ENCODE results near the gene ADGRL1. TPM values are rescaled to one million over a fixed set of nuclear protein-coding genes. Genes with fewer than 3 reads are reported as not detected.

Gene ADGRL1
- total RNA-seq, 1 experiment from 2014 or later: 26.5 TPM

DNA sequence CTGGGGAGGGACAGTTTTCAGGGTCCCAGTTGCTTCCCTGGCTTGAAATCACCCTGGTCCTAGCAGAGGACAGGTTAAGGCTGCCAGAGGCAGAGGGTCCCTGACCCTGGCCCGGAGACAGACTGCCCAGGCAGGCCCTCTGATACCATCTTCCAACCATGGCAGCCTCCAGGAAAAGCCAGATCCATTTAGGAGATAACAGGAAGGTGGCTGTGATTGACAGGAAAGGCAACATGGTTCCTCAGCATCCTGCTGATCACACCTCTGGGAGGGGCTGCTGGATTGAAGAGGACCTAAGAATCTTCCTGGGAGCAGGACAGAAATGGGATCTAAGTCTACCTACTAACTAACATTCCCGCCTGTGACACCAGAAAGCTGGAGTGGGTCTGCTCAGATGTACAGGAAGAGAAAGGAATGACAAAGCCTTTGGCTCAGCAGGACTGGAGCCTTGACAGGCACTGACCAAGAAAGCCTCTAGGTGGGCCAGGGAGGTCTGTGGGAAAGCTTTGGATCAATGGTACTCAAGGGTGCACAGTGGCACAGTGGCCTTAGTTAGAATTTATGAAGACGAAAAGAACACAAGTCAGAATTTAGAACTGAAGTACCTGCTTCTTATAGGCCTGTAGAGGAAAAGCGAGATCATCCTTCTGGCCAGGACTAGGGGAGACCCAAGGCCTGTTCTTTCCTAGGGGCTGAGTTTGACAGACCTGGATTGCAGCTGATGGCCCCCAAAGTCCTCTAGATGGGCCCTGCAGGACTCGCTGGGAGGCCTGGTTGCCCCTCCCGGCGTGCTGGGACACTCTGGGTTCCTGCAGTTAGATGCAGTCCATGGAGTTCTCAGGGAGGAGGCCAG, 86.1 kb downstream of the ADGRL1 start:
- TF ChIP-seq, protein P1, sequence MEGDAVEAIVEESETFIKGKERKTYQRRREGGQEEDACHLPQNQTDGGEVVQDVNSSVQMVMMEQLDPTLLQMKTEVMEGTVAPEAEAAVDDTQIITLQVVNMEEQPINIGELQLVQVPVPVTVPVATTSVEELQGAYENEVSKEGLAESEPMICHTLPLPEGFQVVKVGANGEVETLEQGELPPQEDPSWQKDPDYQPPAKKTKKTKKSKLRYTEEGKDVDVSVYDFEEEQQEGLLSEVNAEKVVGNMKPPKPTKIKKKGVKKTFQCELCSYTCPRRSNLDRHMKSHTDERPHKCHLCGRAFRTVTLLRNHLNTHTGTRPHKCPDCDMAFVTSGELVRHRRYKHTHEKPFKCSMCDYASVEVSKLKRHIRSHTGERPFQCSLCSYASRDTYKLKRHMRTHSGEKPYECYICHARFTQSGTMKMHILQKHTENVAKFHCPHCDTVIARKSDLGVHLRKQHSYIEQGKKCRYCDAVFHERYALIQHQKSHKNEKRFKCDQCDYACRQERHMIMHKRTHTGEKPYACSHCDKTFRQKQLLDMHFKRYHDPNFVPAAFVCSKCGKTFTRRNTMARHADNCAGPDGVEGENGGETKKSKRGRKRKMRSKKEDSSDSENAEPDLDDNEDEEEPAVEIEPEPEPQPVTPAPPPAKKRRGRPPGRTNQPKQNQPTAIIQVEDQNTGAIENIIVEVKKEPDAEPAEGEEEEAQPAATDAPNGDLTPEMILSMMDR (IDR thresholded peaks at IDR 0.05; ENCODE audit: unreplicated experiment): no peak
- Mint-ChIP-seq H3K27ac (ENCODE audit: unreplicated experiment) (no peak overlapping the region), H3K4me3 (ENCODE audit: low read depth, unreplicated experiment) (no peak overlapping the region), H3K27me3 (ENCODE audit: unreplicated experiment) (no peaks in the 10 kb centered on the region), H3K36me3 (ENCODE audit: insufficient read depth, unreplicated experiment) (peaks cover 29% of the 10 kb centered on the region), H3K4me1 (ENCODE audit: low read depth, unreplicated experiment) (peaks cover 8% of the 10 kb centered on the region), H3K9me3 (ENCODE audit: low read depth, unreplicated experiment) (no peaks in the 10 kb centered on the region)
- BruUV-seq (replicated peaks): no TSS peak
- intact Hi-C loops (cut with micrococcal nuclease; ENCODE audit: unreplicated experiment): no loop called here
- CTCF ChIA-PET: interaction anchor here (1.1 kb wide), 1 partner anchor 17 kb away, joined by 3 read pairs; the partner anchor contains the start of gene ASF1B
- DNase-seq: no peak

DNA sequence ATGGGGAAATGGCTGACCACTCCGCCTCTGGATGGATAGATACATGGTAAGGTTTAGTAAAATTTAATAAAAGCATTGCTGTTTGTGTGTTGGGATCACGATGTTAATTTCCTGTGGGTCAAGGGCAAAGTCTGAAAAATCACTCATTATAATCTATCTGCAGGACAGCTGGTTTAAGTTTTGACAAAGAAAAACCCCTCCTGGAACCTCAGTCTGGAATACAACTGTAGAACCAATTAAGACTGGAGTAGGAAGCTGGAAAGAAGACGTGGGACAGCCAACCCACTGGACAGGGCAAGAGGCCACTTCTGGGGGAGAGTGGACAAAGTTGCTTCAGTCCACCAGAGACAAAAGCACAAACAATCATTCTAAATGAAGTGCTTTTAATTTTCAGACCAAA, 86.8 kb downstream of the ADGRL1 start:
- no peak for DNase-seq
- Mint-ChIP-seq H3K27me3 (ENCODE audit: unreplicated experiment) (no peaks in the 10 kb centered on the region), H3K4me1 (ENCODE audit: low read depth, unreplicated experiment) (peaks cover 8% of the 10 kb centered on the region), H3K9me3 (ENCODE audit: low read depth, unreplicated experiment) (no peaks in the 10 kb centered on the region), H3K36me3 (ENCODE audit: insufficient read depth, unreplicated experiment) (peaks cover 32% of the 10 kb centered on the region), H3K27ac (ENCODE audit: unreplicated experiment) (peak overlapping the region; percentile 88), H3K4me3 (ENCODE audit: low read depth, unreplicated experiment) (peak overlapping the region; percentile 75)
- TF ChIP-seq, protein P1 (IDR thresholded peaks at IDR 0.05; ENCODE audit: unreplicated experiment): no peak
- CTCF ChIA-PET: interaction anchor here (1.0 to 1.1 kb wide), 2 partner anchors 16 to 17 kb away, joined by 3 read pairs; partner anchors contain the start of gene ASF1B
- intact Hi-C loops (cut with micrococcal nuclease; ENCODE audit: unreplicated experiment): no loop called here
- no TSS peak for BruUV-seq (replicated peaks)

DNA sequence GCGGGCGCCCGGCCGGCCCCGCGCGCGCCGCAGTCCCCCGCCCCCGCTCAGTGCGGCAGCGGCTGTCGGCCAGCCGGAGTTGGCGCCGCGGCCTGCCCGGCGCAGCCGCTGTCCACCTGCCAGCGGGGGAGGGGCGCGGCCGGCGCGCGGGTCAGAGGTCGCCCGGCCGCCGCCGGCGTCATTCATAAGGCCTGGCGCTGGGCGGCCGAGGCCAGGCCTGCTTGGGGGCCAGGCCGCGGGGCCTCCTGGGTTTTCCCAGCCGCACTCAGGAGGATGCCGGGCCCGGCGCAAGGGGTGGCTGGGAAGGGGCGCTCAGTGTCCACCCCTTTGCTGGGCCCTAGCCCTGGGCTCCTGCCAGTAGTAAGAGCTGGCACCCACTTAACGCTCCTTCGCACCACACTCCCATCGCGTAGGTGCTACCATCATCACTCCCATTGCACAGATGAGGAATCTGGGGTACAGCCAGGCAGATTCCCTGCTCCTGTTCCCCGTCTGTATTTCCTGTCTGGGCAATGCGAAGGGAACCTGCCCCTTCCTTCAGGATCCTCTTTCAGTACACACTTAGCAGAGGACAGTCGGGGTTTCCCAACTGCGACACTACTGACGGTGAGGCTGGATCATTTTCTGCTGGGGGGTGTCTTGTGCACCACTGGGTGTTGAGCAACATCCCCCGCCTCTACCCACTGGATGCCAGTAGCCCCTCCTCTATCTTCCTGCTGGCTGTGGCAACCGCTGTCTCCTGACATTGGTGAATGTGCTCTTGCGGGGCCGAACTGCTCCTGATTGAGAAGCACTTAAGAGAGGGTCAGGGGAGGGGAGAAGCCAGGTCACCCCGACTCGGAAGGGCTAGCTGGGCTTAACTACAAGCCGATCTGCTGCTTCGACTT, 87.6 kb downstream of the ADGRL1 start:
- Mint-ChIP-seq H3K9me3 (ENCODE audit: low read depth, unreplicated experiment) (no peaks in the 10 kb centered on the region), H3K36me3 (ENCODE audit: insufficient read depth, unreplicated experiment) (peaks cover 32% of the 10 kb centered on the region)
- no TSS peak for BruUV-seq (replicated peaks)

DNA sequence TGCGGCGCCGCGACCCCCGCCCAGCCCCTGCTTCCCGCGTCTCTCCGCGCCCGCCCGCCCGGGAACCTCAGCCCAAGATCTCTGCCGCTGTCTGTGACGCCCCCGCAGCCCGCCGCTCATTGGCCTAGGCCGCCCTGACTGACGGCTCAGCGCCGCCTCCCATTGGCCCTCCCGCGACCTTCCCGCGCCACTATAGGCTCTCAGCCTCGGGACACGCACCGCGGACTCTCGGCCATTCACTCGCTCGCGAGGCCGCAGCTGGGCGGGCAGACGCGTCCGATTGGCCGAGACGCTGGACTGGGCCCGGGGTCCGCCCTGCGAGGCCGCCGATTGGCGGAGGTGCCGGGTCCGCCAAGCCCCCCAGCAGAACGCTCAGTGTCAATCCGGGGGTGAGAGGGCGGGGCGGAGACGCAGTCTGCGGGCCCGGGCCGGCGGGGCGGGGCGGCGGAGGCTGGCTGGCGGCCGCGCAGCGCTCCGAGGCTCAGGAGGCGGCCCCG, 88.3 kb downstream of the ADGRL1 start, which contains the start of gene PRKACA:
Gene PRKACA, minus strand, starts transcription at position 95 of the 497 bp plus-strand sequence. CDS start 215 bp downstream, outside the sequence.
- peaks cover 8% of the 10 kb centered on the region for H3K4me1 Mint-ChIP-seq (ENCODE audit: low read depth, unreplicated experiment)
- peaks cover 27% of the 10 kb centered on the region for H3K36me3 Mint-ChIP-seq (ENCODE audit: insufficient read depth, unreplicated experiment)
- intact Hi-C loops (cut with micrococcal nuclease; ENCODE audit: unreplicated experiment): no loop called here
- no peaks in the 10 kb centered on the region for H3K27me3 Mint-ChIP-seq (ENCODE audit: unreplicated experiment)
- no peaks in the 10 kb centered on the region for H3K9me3 Mint-ChIP-seq (ENCODE audit: low read depth, unreplicated experiment)
- CTCF ChIA-PET: interaction anchor here (0.6 kb wide), 1 partner anchor 22 kb away, joined by 4 read pairs; no protein-coding TSS in a partner anchor
- TF ChIP-seq, protein P1 (IDR thresholded peaks at IDR 0.05; ENCODE audit: unreplicated experiment): no peak
- BruUV-seq (replicated peaks): no TSS peak
- peak within 1 kb of the TSS; percentile 77 for H3K4me3 Mint-ChIP-seq (ENCODE audit: low read depth, unreplicated experiment)
- peak; percentile 97 for DNase-seq
- peak within 1 kb of the TSS; percentile 88 for H3K27ac Mint-ChIP-seq (ENCODE audit: unreplicated experiment)

More for the DNA sequence above, 87.6 kb downstream of the ADGRL1 start:
- no peak for DNase-seq
- TF ChIP-seq, protein P1 (IDR thresholded peaks at IDR 0.05; ENCODE audit: unreplicated experiment): no peak
- H3K27me3 Mint-ChIP-seq (ENCODE audit: unreplicated experiment): no peaks in the 10 kb centered on the region
- H3K27ac Mint-ChIP-seq (ENCODE audit: unreplicated experiment): peak overlapping the region; percentile 88
- CTCF ChIA-PET: interaction anchor here (1.0 to 1.1 kb wide), 2 partner anchors 17 to 18 kb away, joined by 3 read pairs; partner anchors contain the start of gene ASF1B
- peak overlapping the region; percentile 77 for H3K4me3 Mint-ChIP-seq (ENCODE audit: low read depth, unreplicated experiment)
- intact Hi-C loops (cut with micrococcal nuclease; ENCODE audit: unreplicated experiment): no loop called here
- peaks cover 8% of the 10 kb centered on the region for H3K4me1 Mint-ChIP-seq (ENCODE audit: low read depth, unreplicated experiment)

Data from Calu3 (cell line).